OCI-LY7 (cell line): ENCODE data around the gene HTT.

Source experiments
- EZH2phosphoT487 ChIP-seq: fragments of 200-600 bp; sonication (generic); IDR thresholded peaks from 2 replicates; pipeline ENCODE4 v1.6.1; 2018; ENCODE audit warnings: low read depth, borderline replicate concordance, mild to moderate bottlenecking, mixed run types, antibody characterized with exemption, low read length, moderate library complexity, mixed read lengths
- TF ChIP-seq, protein P1 (sequence below): fragments of 200-600 bp; sonication (generic); conservative IDR thresholded peaks from 2 replicates; pipeline ENCODE4 v1.5.1; 2014; ENCODE audit warnings: mild to moderate bottlenecking, antibody characterized with exemption, low read length, moderate library complexity, mixed read lengths

DNA sequence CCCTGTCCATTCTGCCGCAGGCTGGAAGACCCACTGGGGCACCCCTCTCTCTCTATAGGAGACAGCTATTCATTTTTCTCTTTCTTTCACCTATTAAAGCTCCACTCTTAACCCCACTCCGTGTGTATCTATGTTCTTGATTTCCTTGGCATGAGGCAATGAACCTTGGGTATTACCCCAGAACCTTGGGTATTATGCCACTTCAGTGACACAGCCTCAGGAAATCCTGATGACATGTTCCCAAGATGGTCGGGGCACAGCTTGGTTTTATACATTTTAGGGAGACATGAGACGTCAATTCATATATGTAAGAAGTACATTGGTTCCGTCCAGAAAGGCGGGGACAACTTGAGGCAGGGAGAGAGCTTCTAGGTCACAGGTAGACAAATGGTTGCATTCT, 13.5 kb upstream of the HTT start:
- TF ChIP-seq, protein P1, sequence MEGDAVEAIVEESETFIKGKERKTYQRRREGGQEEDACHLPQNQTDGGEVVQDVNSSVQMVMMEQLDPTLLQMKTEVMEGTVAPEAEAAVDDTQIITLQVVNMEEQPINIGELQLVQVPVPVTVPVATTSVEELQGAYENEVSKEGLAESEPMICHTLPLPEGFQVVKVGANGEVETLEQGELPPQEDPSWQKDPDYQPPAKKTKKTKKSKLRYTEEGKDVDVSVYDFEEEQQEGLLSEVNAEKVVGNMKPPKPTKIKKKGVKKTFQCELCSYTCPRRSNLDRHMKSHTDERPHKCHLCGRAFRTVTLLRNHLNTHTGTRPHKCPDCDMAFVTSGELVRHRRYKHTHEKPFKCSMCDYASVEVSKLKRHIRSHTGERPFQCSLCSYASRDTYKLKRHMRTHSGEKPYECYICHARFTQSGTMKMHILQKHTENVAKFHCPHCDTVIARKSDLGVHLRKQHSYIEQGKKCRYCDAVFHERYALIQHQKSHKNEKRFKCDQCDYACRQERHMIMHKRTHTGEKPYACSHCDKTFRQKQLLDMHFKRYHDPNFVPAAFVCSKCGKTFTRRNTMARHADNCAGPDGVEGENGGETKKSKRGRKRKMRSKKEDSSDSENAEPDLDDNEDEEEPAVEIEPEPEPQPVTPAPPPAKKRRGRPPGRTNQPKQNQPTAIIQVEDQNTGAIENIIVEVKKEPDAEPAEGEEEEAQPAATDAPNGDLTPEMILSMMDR: no peak
- TF ChIP-seq EZH2phosphoT487: no peak
